ENCODE data around the gene PRUNE2. TPM values are rescaled to one million over a fixed set of nuclear protein-coding genes. Genes with fewer than 3 reads are reported as not detected.

PRUNE2 gene
- total and polyA plus RNA-seq, 2 of the 8 experiments (the other 6 are each of a cell fraction or from before 2014, with no cell fraction given): 5.5 to 13.3 TPM

- ChIA-PET POLR2A (ENCODE audit: partially characterized antibody) (interaction anchor here (0.6 kb wide), 1 partner anchor 121 kb away, joined by 3 read pairs; no protein-coding TSS in a partner anchor), CTCF (ENCODE audit: partially characterized antibody) (no interaction called here)
- no peaks in the 10 kb centered on the region for H3K79me1 ChIP-seq (ENCODE audit: low read depth, low read length)
- H3K18ac ChIP-seq (ENCODE audit: extremely low read depth, low read length): no peak overlapping the region
- DNase-seq (ENCODE audit: low read depth in 1 of 2, low spot score in 2 of 2) (no peak), FAIRE-seq (no peak)
- H2BK20ac ChIP-seq (ENCODE audit: low read length): no peak overlapping the region
- H2AFZ ChIP-seq (ENCODE audit: low read length): no peak overlapping the region
- no peaks in the 10 kb centered on the region for H3K9me3 ChIP-seq (ENCODE audit: insufficient read depth in 2 of 2, low read depth in 1 of 2, low read length in 1 of 2)
- H4K8ac ChIP-seq (ENCODE audit: extremely low read depth, insufficient read depth, low read length): no peak overlapping the region
- H3K4me1 ChIP-seq (replicated peaks in 1 of 4; ENCODE audit: control insufficient read depth in 3 of 4, insufficient read depth in 4 of 4, low read length in 3 of 4): peaks cover 3 to 6% (median 4%) of the 10 kb centered on the region in 4 experiments; a peak in 4 of 7 replicates
- H3K4me2 ChIP-seq (ENCODE audit: insufficient read depth in 1 of 2, low read depth in 2 of 2, low read length in 2 of 2): no peak overlapping the region
- no peak overlapping the region for H3K23ac ChIP-seq (ENCODE audit: insufficient read length)
- 81% methylated on average over 1 of the region's 1 CpG; no CpG with 5 or more reads in 1 of the 2 experiments for WGBS, 2 experiments (ENCODE audit: extremely low coverage in 1 of 2, insufficient coverage in 1 of 2, insufficient read length in 1 of 2, insufficient replicate concordance in 2 of 2, low coverage in 1 of 2, low lambda C conversion rate in 2 of 2, missing lambda C conversion rate in 1 of 2)
- no peak overlapping the region for H4K91ac ChIP-seq (replicated peaks; ENCODE audit: insufficient read length, low read length)
- no peaks in the 10 kb centered on the region for H3K23me2 ChIP-seq (ENCODE audit: low read depth, low read length)
- no peaks in the 10 kb centered on the region for H3K27me3 ChIP-seq (replicated peaks in 1 of 4; ENCODE audit: control insufficient read depth in 3 of 4, extremely low read depth in 1 of 4, insufficient read depth in 3 of 4, low read length in 3 of 4)
- H4K5ac ChIP-seq (ENCODE audit: insufficient read length, low read depth, low read length): no peak overlapping the region
- no peak overlapping the region for H3K56ac ChIP-seq (replicated peaks; ENCODE audit: insufficient read length, low read depth, low read length)
- no peaks in the 10 kb centered on the region for H3K36me3 ChIP-seq (ENCODE audit: control insufficient read depth in 2 of 4, insufficient read depth in 4 of 4, low read length in 3 of 4)
- no peak overlapping the region for H2BK5ac ChIP-seq (ENCODE audit: low read depth, low read length)
- no peak overlapping the region for H3K27ac ChIP-seq (ENCODE audit: low read depth, low read length)
- H3K9ac ChIP-seq (replicated peaks in 1 of 4; ENCODE audit: extremely low read depth in 1 of 4, low read depth in 3 of 4, low read length in 3 of 4): no peak overlapping the region
- no peaks in the 10 kb centered on the region for H3K79me2 ChIP-seq (ENCODE audit: control insufficient read depth in 1 of 2, insufficient read depth in 2 of 2, low read length in 2 of 2)
- no peak overlapping the region for H2BK15ac ChIP-seq (ENCODE audit: low read length)
- no peaks in the 10 kb centered on the region for H4K20me1 ChIP-seq (replicated peaks in 1 of 2; ENCODE audit: control insufficient read depth in 1 of 2, insufficient read depth in 2 of 2, low read length in 2 of 2)
- H3K4me3 ChIP-seq (ENCODE audit: extremely low read depth in 1 of 4, insufficient read depth in 2 of 4, low read depth in 3 of 4, low read length in 4 of 4): no peak overlapping the region
- no peak overlapping the region for H2BK120ac ChIP-seq (replicated peaks; ENCODE audit: low read depth, low read length)
- H2BK12ac ChIP-seq (ENCODE audit: low read depth, low read length): no peak overlapping the region
- no peak overlapping the region for H3K4ac ChIP-seq (replicated peaks; ENCODE audit: insufficient read length, low read depth, low read length)
- no peak overlapping the region for H3K14ac ChIP-seq (ENCODE audit: insufficient read length)
- H2AK5ac ChIP-seq (ENCODE audit: low read depth, low read length): no peak overlapping the region
Observed at GRCh38 chr9:76654575-76654974, 251.3 kb downstream of the PRUNE2 start.

All from H1 (cell line).